CD4-positive, CD25-positive, alpha-beta regulatory T cell (primary cell): ENCODE measurements around the gene TEX26. TPM values are rescaled to one million over a fixed set of nuclear protein-coding genes. Genes with fewer than 3 reads are reported as not detected.

Experiments
- ATAC-seq, 2 donors: fragments of 150-1000 bp; cut with Tn5 transposase; one replicate each; pipeline ENCODE4 v1.10.0; 2021; ENCODE audit warnings: low read depth in 2 of 2, moderate number of reproducible peaks in 2 of 2, moderate library complexity in 1 of 2
- DNase-seq, 3 donors: peaks; one replicate each; pipeline versions ENCODE4 v3.0.0 to v3.0.0-alpha.2; 2012 to 2022; ENCODE audit warnings: mixed read lengths in 1 of 3
- H3K27ac ChIP-seq: one replicate; pipeline ENCODE4 v1.7.0; 2013; ENCODE audit warnings: mild to moderate bottlenecking, low read length; ENCODE audit not compliant: insufficient read depth, poor library complexity, severe bottlenecking
- H3K27me3 ChIP-seq: one replicate; pipeline ENCODE4 v1.7.0; 2013; ENCODE audit warnings: low read length; ENCODE audit not compliant: control insufficient read depth, insufficient read depth
- H3K36me3 ChIP-seq: one replicate; pipeline ENCODE4 v1.7.0; 2013; ENCODE audit warnings: mild to moderate bottlenecking, low read length, moderate library complexity; ENCODE audit not compliant: control insufficient read depth, insufficient read depth
- H3K4me1 ChIP-seq: 2 replicates; pipeline ENCODE4 v1.7.0; 2013; ENCODE audit warnings: mild to moderate bottlenecking, low read length; ENCODE audit not compliant: insufficient read depth, control insufficient read depth, poor library complexity, severe bottlenecking
- H3K4me3 ChIP-seq: one replicate; pipeline ENCODE4 v1.7.0; 2013; ENCODE audit warnings: low read depth, mild to moderate bottlenecking, low read length, moderate library complexity
- H3K9me3 ChIP-seq, 2 experiments: 1 replicate in 1 of 2; 2 replicates in 1 of 2; pipeline ENCODE4 v1.7.0; 2013; ENCODE audit warnings: low read length in 2 of 2, mild to moderate bottlenecking in 1 of 2, moderate library complexity in 1 of 2; ENCODE audit not compliant: control insufficient read depth in 2 of 2
- H3K27ac Mint-ChIP-seq, 3 donors: one replicate each; pipeline ENCODE4 v1.8.0; 2020 to 2022; ENCODE audit warnings: mild to moderate bottlenecking in 3 of 3, mixed read lengths in 3 of 3, moderate library complexity in 2 of 3
- H3K27me3 Mint-ChIP-seq: one replicate; pipeline ENCODE4 v1.8.0; 2022; ENCODE audit warnings: mild to moderate bottlenecking, mixed read lengths
- H3K36me3 Mint-ChIP-seq: one replicate; pipeline ENCODE4 v1.8.0; 2020; ENCODE audit warnings: mixed read lengths
- H3K4me1 Mint-ChIP-seq, 4 donors: one replicate each; pipeline ENCODE4 v1.8.0; 2020 to 2022; ENCODE audit warnings: mixed read lengths in 4 of 4, mild to moderate bottlenecking in 1 of 4
- H3K4me3 Mint-ChIP-seq, 4 donors: one replicate each; pipeline ENCODE4 v1.8.0; 2020 to 2022; ENCODE audit warnings: mild to moderate bottlenecking in 4 of 4, mixed read lengths in 4 of 4, moderate library complexity in 3 of 4
- H3K9me3 Mint-ChIP-seq, 7 donors: one replicate each; pipeline ENCODE4 v1.8.0; 2020 to 2022; ENCODE audit warnings: mixed read lengths in 7 of 7, mild to moderate bottlenecking in 3 of 7, moderate library complexity in 2 of 7
- polyA plus RNA-seq, 4 donors: library from polyadenylated mRNA; unstranded; fragments of 300-500 nt; fragmentation: Illumina TruSeq; gene quantifications; one replicate each; pipeline ENCODE4 v1.2.3, GENCODE V29; 2021
- total RNA-seq: library from RNA; stranded (reverse); gene quantifications from one replicate; pipeline ENCODE4 v1.2.3, GENCODE V29; 2022

Gene TEX26
- total and polyA plus RNA-seq, 5 donors from 2014 or later, result not detected

- Mint-ChIP-seq H3K4me1 (no peaks in the 10 kb centered on the region), H3K36me3 (no peaks in the 10 kb centered on the region), H3K27ac (no peak overlapping the region), H3K4me3 (no peak overlapping the region), H3K9me3 (no peaks in the 10 kb centered on the region), H3K27me3 (no peaks in the 10 kb centered on the region)
- no peaks in the 10 kb centered on the region for H3K36me3 ChIP-seq
- peaks cover 6% of the 10 kb centered on the region for H3K27me3 ChIP-seq
- no peaks in the 10 kb centered on the region for H3K4me1 ChIP-seq
- peaks cover 0 to 2% of the 10 kb centered on the region in 2 experiments for H3K9me3 ChIP-seq
- no peak for DNase-seq
- H3K27ac ChIP-seq, result no peak overlapping the region
- H3K4me3 ChIP-seq, result no peak overlapping the region
- ATAC-seq, result no peak
Measured at GRCh38 chr13:30998136-30999088, 66.0 kb downstream of the TEX26 start.

GRCh38 chr13:31000889-31001288 lies 68.4 kb downstream of the TEX26 start:
- H3K27ac Mint-ChIP-seq, result peak overlapping the region in 1 of 3 donors; percentile 90
- H3K27me3 Mint-ChIP-seq, result no peaks in the 10 kb centered on the region
- no peak overlapping the region for H3K4me3 ChIP-seq

GRCh38 chr13:31001647-31002046 lies 69.2 kb downstream of the TEX26 start:
- Mint-ChIP-seq H3K4me3 (no peak overlapping the region), H3K36me3 (no peaks in the 10 kb centered on the region), H3K27me3 (no peaks in the 10 kb centered on the region), H3K4me1 (no peaks in the 10 kb centered on the region), H3K9me3 (no peaks in the 10 kb centered on the region), H3K27ac (no peak overlapping the region)
- Histone ChIP-seq H3K36me3 (no peaks in the 10 kb centered on the region), H3K4me3 (no peak overlapping the region), H3K9me3 (no peaks in the 10 kb centered on the region), H3K27ac (no peak overlapping the region), H3K4me1 (no peaks in the 10 kb centered on the region), H3K27me3 (peaks cover 6% of the 10 kb centered on the region)
- no peak for ATAC-seq
- DNase-seq, result no peak

More at GRCh38 chr13:31000889-31001288, 68.4 kb downstream of the TEX26 start:
- H3K4me1 ChIP-seq, result no peaks in the 10 kb centered on the region
- peaks cover 6% of the 10 kb centered on the region for H3K27me3 ChIP-seq
- H3K9me3 ChIP-seq, result no peaks in the 10 kb centered on the region
- Mint-ChIP-seq H3K36me3 (no peaks in the 10 kb centered on the region), H3K4me1 (no peaks in the 10 kb centered on the region), H3K9me3 (no peaks in the 10 kb centered on the region), H3K4me3 (no peak overlapping the region)
- no peaks in the 10 kb centered on the region for H3K36me3 ChIP-seq
- no peak for ATAC-seq
- no peak for DNase-seq
- no peak overlapping the region for H3K27ac ChIP-seq

- no peaks in the 10 kb centered on the region for H3K36me3 Mint-ChIP-seq
- no peak for ATAC-seq
- H3K27me3 Mint-ChIP-seq, result peaks cover 4% of the 10 kb centered on the region
Measured at GRCh38 chr13:31005066-31005465, 72.6 kb downstream of the TEX26 start.

GRCh38 chr13:31007417-31007816 lies 75.0 kb downstream of the TEX26 start:
- no peak overlapping the region for H3K27ac Mint-ChIP-seq
- H3K4me3 Mint-ChIP-seq, result no peak overlapping the region
- Histone ChIP-seq H3K36me3 (no peaks in the 10 kb centered on the region), H3K4me1 (no peaks in the 10 kb centered on the region), H3K27ac (no peak overlapping the region), H3K27me3 (peaks cover 13% of the 10 kb centered on the region), H3K4me3 (no peak overlapping the region), H3K9me3 (no peaks in the 10 kb centered on the region)
- ATAC-seq, result no peak
- H3K9me3 Mint-ChIP-seq, result peaks cover 0 to 2% (median 0%) of the 10 kb centered on the region in 7 donors
- no peaks in the 10 kb centered on the region for H3K36me3 Mint-ChIP-seq
- DNase-seq, result no peak
- H3K27me3 Mint-ChIP-seq, result peaks cover 19% of the 10 kb centered on the region
- H3K4me1 Mint-ChIP-seq, result no peaks in the 10 kb centered on the region

More at GRCh38 chr13:31005066-31005465, 72.6 kb downstream of the TEX26 start:
- H3K36me3 ChIP-seq, result no peaks in the 10 kb centered on the region
- no peak overlapping the region for H3K4me3 ChIP-seq
- H3K9me3 ChIP-seq, result no peaks in the 10 kb centered on the region
- no peaks in the 10 kb centered on the region for H3K9me3 Mint-ChIP-seq
- H3K4me1 Mint-ChIP-seq, result no peaks in the 10 kb centered on the region
- no peak overlapping the region for H3K27ac Mint-ChIP-seq
- no peak overlapping the region for H3K4me3 Mint-ChIP-seq
- H3K27me3 ChIP-seq, result peaks cover 6% of the 10 kb centered on the region
- no peak overlapping the region for H3K27ac ChIP-seq
- DNase-seq, result no peak
- no peaks in the 10 kb centered on the region for H3K4me1 ChIP-seq

GRCh38 chr13:31008400-31009115 lies 76.1 kb downstream of the TEX26 start:
- Histone ChIP-seq H3K27ac (no peak overlapping the region), H3K36me3 (no peaks in the 10 kb centered on the region), H3K4me3 (no peak overlapping the region), H3K27me3 (peaks cover 13% of the 10 kb centered on the region), H3K9me3 (no peaks in the 10 kb centered on the region), H3K4me1 (no peaks in the 10 kb centered on the region)
- H3K27ac Mint-ChIP-seq, result no peak overlapping the region
- H3K27me3 Mint-ChIP-seq, result peaks cover 28% of the 10 kb centered on the region
- H3K4me1 Mint-ChIP-seq, result no peaks in the 10 kb centered on the region
- H3K9me3 Mint-ChIP-seq, result peaks cover 0 to 2% (median 0%) of the 10 kb centered on the region in 7 donors
- no peak overlapping the region for H3K4me3 Mint-ChIP-seq
- peak in 1 of 3 donors; percentile 35 for DNase-seq
- H3K36me3 Mint-ChIP-seq, result no peaks in the 10 kb centered on the region
- no peak for ATAC-seq

- Mint-ChIP-seq H3K9me3 (peaks cover 0 to 2% (median 0%) of the 10 kb centered on the region in 7 donors), H3K36me3 (no peaks in the 10 kb centered on the region), H3K4me3 (no peak overlapping the region), H3K4me1 (no peaks in the 10 kb centered on the region), H3K27me3 (peaks cover 34% of the 10 kb centered on the region), H3K27ac (no peak overlapping the region)
- Histone ChIP-seq H3K27me3 (peaks cover 13% of the 10 kb centered on the region), H3K4me3 (no peak overlapping the region), H3K36me3 (no peaks in the 10 kb centered on the region), H3K9me3 (no peaks in the 10 kb centered on the region), H3K27ac (no peak overlapping the region), H3K4me1 (no peaks in the 10 kb centered on the region)
- ATAC-seq, result no peak
- no peak for DNase-seq
Measured at GRCh38 chr13:31009166-31009565, 76.7 kb downstream of the TEX26 start.
